Kidney capillary endothelial cell (primary cell): Measurements from ENCODE around the gene JAKMIP2.
A peak's percentile ranks its signal among the peaks of the same experiment; 100 is the strongest.
"Not testable (repeated sequence)": the region's sequence is repeated elsewhere in the genome, so short reads cannot be mapped to it uniquely, and the experiment has no call there.

Source experiments
- DNase-seq: peaks from one replicate; pipeline ENCODE4 v3.0.0-alpha.2; 2018; ENCODE audit warnings: low spot score

JAKMIP2 gene

GRCh38 chr5:147601652-147602051 is 180.9 kb downstream of the JAKMIP2 start:
- DNase-seq: no peak

- no peak for DNase-seq
Measured at GRCh38 chr5:147591120-147591519, 191.4 kb downstream of the JAKMIP2 start.

GRCh38 chr5:147590096-147590495 is 192.4 kb downstream of the JAKMIP2 start:
- no peak for DNase-seq

GRCh38 chr5:147586832-147587231 is 195.7 kb downstream of the JAKMIP2 start:
- no peak for DNase-seq

GRCh38 chr5:147586221-147586620 is 196.3 kb downstream of the JAKMIP2 start:
- no peak for DNase-seq

- DNase-seq: not testable (repeated sequence)
Measured at GRCh38 chr5:147582272-147582671, 200.3 kb downstream of the JAKMIP2 start.

- not testable (repeated sequence) for DNase-seq
Measured at GRCh38 chr5:147580418-147580817, 202.1 kb downstream of the JAKMIP2 start.

- peak; percentile 74 for DNase-seq
Measured at GRCh38 chr5:147578228-147579024, 204.1 kb downstream of the JAKMIP2 start.

GRCh38 chr5:147576646-147577535 is 205.6 kb downstream of the JAKMIP2 start:
- peak; percentile 50 for DNase-seq

GRCh38 chr5:147575598-147575997 is 206.9 kb downstream of the JAKMIP2 start:
- no peak for DNase-seq

GRCh38 chr5:147573211-147573610 is 209.3 kb downstream of the JAKMIP2 start:
- DNase-seq: no peak

GRCh38 chr5:147568710-147569406 is 213.7 kb downstream of the JAKMIP2 start:
- DNase-seq: no peak

- DNase-seq: peak; percentile 26
Measured at GRCh38 chr5:147567917-147568598, 214.5 kb downstream of the JAKMIP2 start.

GRCh38 chr5:147565524-147565923 is 217.0 kb downstream of the JAKMIP2 start:
- DNase-seq: peak; percentile 97

- no peak for DNase-seq
Measured at GRCh38 chr5:147564124-147564486, 218.4 kb downstream of the JAKMIP2 start.

- DNase-seq: no peak
Measured at GRCh38 chr5:147563466-147564123, 218.9 kb downstream of the JAKMIP2 start.

- no peak for DNase-seq
Measured at GRCh38 chr5:147561435-147561834, 221.1 kb downstream of the JAKMIP2 start.

- no peak for DNase-seq
Measured at GRCh38 chr5:147560718-147561331, 221.7 kb downstream of the JAKMIP2 start.

GRCh38 chr5:147559749-147560148 is 222.8 kb downstream of the JAKMIP2 start:
- no peak for DNase-seq

GRCh38 chr5:147558826-147559225 is 223.7 kb downstream of the JAKMIP2 start:
- peak; percentile 83 for DNase-seq
